K562 (cell line): ENCODE data around the gene GNB2. TPM values are rescaled to one million over a fixed set of nuclear protein-coding genes. Genes with fewer than 3 reads are reported as not detected.

Source experiments
- ATF7 ChIP-seq: fragments of 450-650 bp; IDR thresholded peaks from 2 replicates; pipeline ENCODE4 v1.7.1; 2014; ENCODE audit warnings: mild to moderate bottlenecking, moderate library complexity
- FOXJ2 ChIP-seq: fragments of 200-800 bp; sonication (Bioruptor generic); IDR thresholded peaks from 2 replicates; pipeline ENCODE4 v1.6.1; 2016; ENCODE audit warnings: missing genetic modification characterization, missing compliant biosample characterization
- MAFK ChIP-seq: IDR thresholded peaks from 2 replicates; pipeline ENCODE4 v1.6.1; 2011; ENCODE audit warnings: low read length, improper control_type of control experiment
- MNT ChIP-seq, 2 experiments: fragments of 450-650 bp; conservative IDR thresholded peaks; 2 replicates each; pipeline ENCODE4 v1.6.1; 2017; ENCODE audit warnings: mild to moderate bottlenecking in 2 of 2, moderate library complexity in 2 of 2
- PRDM10 ChIP-seq: fragments of 450-650 bp; IDR thresholded peaks from 2 replicates; pipeline ENCODE4 v1.6.1; 2018; ENCODE audit not compliant: partially characterized antibody
- SMAD2 ChIP-seq: fragments of 150-350 bp; IDR thresholded peaks from 2 replicates; pipeline ENCODE4 v1.6.1; 2014; ENCODE audit warnings: low read depth, mild to moderate bottlenecking, low read length
- ZBTB17 ChIP-seq: fragments of 450-650 bp; formaldehyde crosslinking; IDR thresholded peaks from 2 replicates; pipeline ENCODE4 v1.4.0; 2020; ENCODE audit warnings: mild to moderate bottlenecking
- polyA plus RNA-seq, 8 experiments: library from polyadenylated mRNA; depleted of rRNA in 4 of 8; stranded (reverse) in 5 of 8; unstranded in 3 of 8; fragments of >200 nt; fragmentation: Nextera tagmentation in 2 of 8; fragmentation: Illumina TruSeq in 1 of 8; extraction: Ambion mirVana in 2 of 8; extraction: Trizol in 1 of 8; gene quantifications; 2 replicates each; pipeline versions ENCODE4 v1.2.1 to v1.2.3, GENCODE V29; 2011 to 2014; ENCODE audit warnings: inconsistent platforms in 1 of 8, missing spikeins in 1 of 8
- total RNA-seq, 7 experiments: library from RNA; depleted of rRNA in 6 of 7; stranded (reverse); fragments of >200 nt in 6 of 7; fragmentation: Illumina TruSeq in 2 of 7; extraction: Trizol in 2 of 7; gene quantifications; 2 replicates each; pipeline versions ENCODE4 v1.2.1 to v1.2.3, GENCODE V29; 2011 to 2021; ENCODE audit warnings: low replicate concordance in 1 of 7
- TF ChIP-seq, protein P1 (sequence below), 2 experiments: fragments of 450-650 bp in 1 of 2; sonication (generic) in 1 of 2; formaldehyde crosslinking in 1 of 2; IDR thresholded peaks; 2 replicates each; pipeline versions ENCODE4 v1.7.1 to v1.9.0; 2016 to 2022; ENCODE audit warnings: inconsistent platforms in 1 of 2, mild to moderate bottlenecking in 1 of 2, missing genetic modification reagents in 1 of 2

GNB2 gene
- total and polyA plus RNA-seq, 9 of the 15 experiments (the other 6 are each of a cell fraction or from before 2014, with no cell fraction given), result 0.65 to 320 (median 104) TPM

GRCh38 chr7:100705753-100706671 lies 32.5 kb downstream of the GNB2 start, which contains the start of gene POP7 (continued):
- no peak for TF ChIP-seq SMAD2
- TF ChIP-seq, protein P1, sequence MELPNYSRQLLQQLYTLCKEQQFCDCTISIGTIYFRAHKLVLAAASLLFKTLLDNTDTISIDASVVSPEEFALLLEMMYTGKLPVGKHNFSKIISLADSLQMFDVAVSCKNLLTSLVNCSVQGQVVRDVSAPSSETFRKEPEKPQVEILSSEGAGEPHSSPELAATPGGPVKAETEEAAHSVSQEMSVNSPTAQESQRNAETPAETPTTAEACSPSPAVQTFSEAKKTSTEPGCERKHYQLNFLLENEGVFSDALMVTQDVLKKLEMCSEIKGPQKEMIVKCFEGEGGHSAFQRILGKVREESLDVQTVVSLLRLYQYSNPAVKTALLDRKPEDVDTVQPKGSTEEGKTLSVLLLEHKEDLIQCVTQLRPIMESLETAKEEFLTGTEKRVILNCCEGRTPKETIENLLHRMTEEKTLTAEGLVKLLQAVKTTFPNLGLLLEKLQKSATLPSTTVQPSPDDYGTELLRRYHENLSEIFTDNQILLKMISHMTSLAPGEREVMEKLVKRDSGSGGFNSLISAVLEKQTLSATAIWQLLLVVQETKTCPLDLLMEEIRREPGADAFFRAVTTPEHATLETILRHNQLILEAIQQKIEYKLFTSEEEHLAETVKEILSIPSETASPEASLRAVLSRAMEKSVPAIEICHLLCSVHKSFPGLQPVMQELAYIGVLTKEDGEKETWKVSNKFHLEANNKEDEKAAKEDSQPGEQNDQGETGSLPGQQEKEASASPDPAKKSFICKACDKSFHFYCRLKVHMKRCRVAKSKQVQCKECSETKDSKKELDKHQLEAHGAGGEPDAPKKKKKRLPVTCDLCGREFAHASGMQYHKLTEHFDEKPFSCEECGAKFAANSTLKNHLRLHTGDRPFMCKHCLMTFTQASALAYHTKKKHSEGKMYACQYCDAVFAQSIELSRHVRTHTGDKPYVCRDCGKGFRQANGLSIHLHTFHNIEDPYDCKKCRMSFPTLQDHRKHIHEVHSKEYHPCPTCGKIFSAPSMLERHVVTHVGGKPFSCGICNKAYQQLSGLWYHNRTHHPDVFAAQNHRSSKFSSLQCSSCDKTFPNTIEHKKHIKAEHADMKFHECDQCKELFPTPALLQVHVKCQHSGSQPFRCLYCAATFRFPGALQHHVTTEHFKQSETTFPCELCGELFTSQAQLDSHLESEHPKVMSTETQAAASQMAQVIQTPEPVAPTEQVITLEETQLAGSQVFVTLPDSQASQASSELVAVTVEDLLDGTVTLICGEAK (IDR thresholded peaks at IDR 0.05), result peak; percentile 57
- TF ChIP-seq, protein P1 (CRISPR knock-in tag; IDR thresholded peaks at IDR 0.05), result no peak
- TF ChIP-seq MAFK, result no peak
- TF ChIP-seq ATF7, result peak; percentile 86
- TF ChIP-seq ZBTB17 (CRISPR knock-in tag), result peak; percentile 4; the same call in 1 of the 2 replicates
- TF ChIP-seq FOXJ2 (tag), result no peak; the same call in 1 of the 2 replicates
- TF ChIP-seq PRDM10, result peak; percentile 97
- peak; percentile 97 for TF ChIP-seq MNT (conservative IDR thresholded peaks at IDR 0.05)
